H1 (cell line): ENCODE measurements around the gene ST6GALNAC4. TPM values are rescaled to one million over a fixed set of nuclear protein-coding genes. Genes with fewer than 3 reads are reported as not detected.

ENCODE experiments used
- CHD2 ChIP-seq: IDR thresholded peaks from 2 replicates; pipeline ENCODE4 v1.6.1; 2012; ENCODE audit warnings: low read length, improper control_type of control experiment
- PHF8 ChIP-seq: fragments of 200-600 bp; sonication (generic); conservative IDR thresholded peaks from 2 replicates; pipeline ENCODE4 v1.7.1; 2012; ENCODE audit warnings: low read depth, mild to moderate bottlenecking, inconsistent platforms, low read length, moderate library complexity
- polyA plus RNA-seq, 7 experiments: library from polyadenylated mRNA; depleted of rRNA in 3 of 7; stranded (reverse) in 5 of 7; unstranded in 2 of 7; fragments of >200 nt in 5 of 7; fragments of 200-250 nt in 2 of 7; gene quantifications; 1 replicate in 5 of 7; 2 replicates in 1 of 7; 4 replicates in 1 of 7; pipeline versions ENCODE4 v1.2.1 to v1.2.3, GENCODE V29; 2011 to 2013; ENCODE audit warnings: missing spikeins in 2 of 7, mixed read lengths in 2 of 7
- total RNA-seq: library from RNA; stranded (reverse); fragmentation: NEBNext Ultra II Directional; extraction: Animal tissue kit (Norgen Biotek cat#: 25700); gene quantifications from 2 replicates; pipeline ENCODE4 v1.2.1, GENCODE V29; 2021

Gene ST6GALNAC4
- total and polyA plus RNA-seq, 2 of the 8 experiments (the other 6 are each of a cell fraction or from before 2014, with no cell fraction given): 21.8 to 34.1 TPM

DNA sequence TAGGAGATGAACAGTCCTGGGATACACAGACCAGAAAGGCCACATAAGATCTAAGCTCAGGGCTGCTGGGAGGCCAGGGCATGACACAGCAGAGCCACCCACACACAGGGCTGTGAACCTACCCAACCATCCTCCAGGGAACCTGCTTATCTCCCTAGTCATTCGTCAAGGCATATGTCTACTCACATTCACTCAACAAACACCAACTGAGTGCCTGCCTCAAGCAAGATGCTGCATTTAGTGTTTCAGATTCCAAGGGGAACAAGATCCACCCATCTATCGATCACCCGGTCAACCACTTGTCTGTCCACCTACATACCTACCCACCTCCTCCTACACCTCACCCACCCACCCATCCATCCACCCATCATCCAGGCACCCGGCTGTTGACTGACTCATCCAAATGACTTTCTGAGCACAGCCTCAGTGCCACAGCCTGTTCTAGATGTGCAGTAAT is 19.0 kb upstream of the ST6GALNAC4 start (continued):
- TF ChIP-seq PHF8: no peak
- TF ChIP-seq CHD2: no peak
